Left ventricle myocardium inferior (tissue), 1 donor: ENCODE results near the gene LACRT. TPM values are rescaled to one million over a fixed set of nuclear protein-coding genes. Genes with fewer than 3 reads are reported as not detected.
A peak's percentile ranks its signal among the peaks of the same experiment; 100 is the strongest.

ENCODE experiments used
- DNase-seq: peaks from one replicate; pipeline ENCODE4 v3.0.0-alpha.2; 2020
- H3K27ac ChIP-seq: fragments of 200-600 bp; replicated peaks from 2 replicates; pipeline ENCODE4 v1.8.0; 2021
- H3K27me3 ChIP-seq: fragments of 200-600 bp; 2 replicates; pipeline ENCODE4 v1.8.0; 2021; ENCODE audit warnings: low read depth
- H3K36me3 ChIP-seq: fragments of 200-600 bp; 2 replicates; pipeline ENCODE4 v1.8.0; 2021
- H3K4me1 ChIP-seq: fragments of 200-600 bp; 2 replicates; pipeline ENCODE4 v1.8.0; 2021
- H3K4me3 ChIP-seq: fragments of 200-600 bp; 2 replicates; pipeline ENCODE4 v1.8.0; 2021; ENCODE audit warnings: mild to moderate bottlenecking, moderate library complexity
- H3K9me3 ChIP-seq: fragments of 200-600 bp; replicated peaks from 2 replicates; pipeline ENCODE4 v1.8.0; 2021
- CTCF ChIP-seq: fragments of 200-600 bp; IDR thresholded peaks from 2 replicates; pipeline ENCODE4 v1.8.0; 2021; ENCODE audit warnings: antibody characterized with exemption, mild to moderate bottlenecking, borderline replicate concordance
- intact Hi-C: fragments of 100-400 bp; cut with micrococcal nuclease; formaldehyde crosslinking; loops from one replicate; pipeline ENCODE4 v1.11.0; 2022
- total RNA-seq: library from RNA; stranded (reverse); fragmentation: NEBNext Ultra II Directional; extraction: Animal tissue kit (Norgen Biotek cat#: 25700); gene quantifications from one replicate; pipeline ENCODE4 v1.2.1, GENCODE V29; 2021
- donor health status: DM: no; HTN: yes; CAD: no; lungs with severe emphysema.

LACRT gene
- total RNA-seq, 1 donor from 2014 or later: not detected

GRCh38 chr12:54590978-54591591 is 43.6 kb downstream of the LACRT start:
- no peaks in the 10 kb centered on the region for H3K36me3 ChIP-seq
- no peak for TF ChIP-seq CTCF
- H3K4me1 ChIP-seq: peaks cover 53% of the 10 kb centered on the region
- intact Hi-C loops: no loop called here
- H3K9me3 ChIP-seq: no peaks in the 10 kb centered on the region
- H3K4me3 ChIP-seq: no peak overlapping the region
- H3K27me3 ChIP-seq: peaks cover 57% of the 10 kb centered on the region
- peak overlapping the region; percentile 52 for H3K27ac ChIP-seq
- DNase-seq: no peak

- Histone ChIP-seq H3K27ac (no peak overlapping the region), H3K4me1 (peaks cover 55% of the 10 kb centered on the region), H3K36me3 (no peaks in the 10 kb centered on the region), H3K27me3 (peaks cover 65% of the 10 kb centered on the region), H3K4me3 (no peak overlapping the region), H3K9me3 (no peaks in the 10 kb centered on the region)
- DNase-seq: no peak
- no peak for TF ChIP-seq CTCF
- intact Hi-C loops: no loop called here
Observed at GRCh38 chr12:54589964-54590363, 44.7 kb downstream of the LACRT start.

- no peak for TF ChIP-seq CTCF
- Histone ChIP-seq H3K9me3 (no peaks in the 10 kb centered on the region), H3K4me1 (peaks cover 55% of the 10 kb centered on the region), H3K27ac (peak overlapping the region; percentile 11), H3K27me3 (peaks cover 68% of the 10 kb centered on the region), H3K36me3 (no peaks in the 10 kb centered on the region), H3K4me3 (peak overlapping the region; percentile 76)
- intact Hi-C loops: no loop called here
- no peak for DNase-seq
Observed at GRCh38 chr12:54588890-54589267, 45.8 kb downstream of the LACRT start.

- peaks cover 55% of the 10 kb centered on the region for H3K4me1 ChIP-seq
Observed at GRCh38 chr12:54588110-54588889, 46.4 kb downstream of the LACRT start, which contains the start of gene PPP1R1A. Gene PPP1R1A, minus strand, starts transcription at chr12:54588659. Its CDS starts 171 bp downstream, at chr12:54588488.

More at GRCh38 chr12:54588110-54588889, 46.4 kb downstream of the LACRT start, which contains the start of gene PPP1R1A:
- Histone ChIP-seq H3K27me3 (peaks cover 70% of the 10 kb centered on the region), H3K27ac (peak within 1 kb of the TSS; percentile 61), H3K9me3 (no peaks in the 10 kb centered on the region), H3K4me3 (peak within 1 kb of the TSS; percentile 76), H3K36me3 (no peaks in the 10 kb centered on the region)
- intact Hi-C loops: no loop called here
- no peak for TF ChIP-seq CTCF
- peak; percentile 35 for DNase-seq
